CD4-positive, alpha-beta T cell treated with Interleukin-4 for 1 hour (primary cell): Measurements from ENCODE around the gene NT5E.
A peak's percentile ranks its signal among the peaks of the same experiment; 100 is the strongest.
"Not testable (repeated sequence)": the region's sequence is repeated elsewhere in the genome, so short reads cannot be mapped to it uniquely, and the experiment has no call there.

Source experiments
- DNase-seq, 2 donors: peaks; one replicate each; pipeline ENCODE4 v3.0.0-alpha.2; 2020 to 2022

Gene NT5E

DNA sequence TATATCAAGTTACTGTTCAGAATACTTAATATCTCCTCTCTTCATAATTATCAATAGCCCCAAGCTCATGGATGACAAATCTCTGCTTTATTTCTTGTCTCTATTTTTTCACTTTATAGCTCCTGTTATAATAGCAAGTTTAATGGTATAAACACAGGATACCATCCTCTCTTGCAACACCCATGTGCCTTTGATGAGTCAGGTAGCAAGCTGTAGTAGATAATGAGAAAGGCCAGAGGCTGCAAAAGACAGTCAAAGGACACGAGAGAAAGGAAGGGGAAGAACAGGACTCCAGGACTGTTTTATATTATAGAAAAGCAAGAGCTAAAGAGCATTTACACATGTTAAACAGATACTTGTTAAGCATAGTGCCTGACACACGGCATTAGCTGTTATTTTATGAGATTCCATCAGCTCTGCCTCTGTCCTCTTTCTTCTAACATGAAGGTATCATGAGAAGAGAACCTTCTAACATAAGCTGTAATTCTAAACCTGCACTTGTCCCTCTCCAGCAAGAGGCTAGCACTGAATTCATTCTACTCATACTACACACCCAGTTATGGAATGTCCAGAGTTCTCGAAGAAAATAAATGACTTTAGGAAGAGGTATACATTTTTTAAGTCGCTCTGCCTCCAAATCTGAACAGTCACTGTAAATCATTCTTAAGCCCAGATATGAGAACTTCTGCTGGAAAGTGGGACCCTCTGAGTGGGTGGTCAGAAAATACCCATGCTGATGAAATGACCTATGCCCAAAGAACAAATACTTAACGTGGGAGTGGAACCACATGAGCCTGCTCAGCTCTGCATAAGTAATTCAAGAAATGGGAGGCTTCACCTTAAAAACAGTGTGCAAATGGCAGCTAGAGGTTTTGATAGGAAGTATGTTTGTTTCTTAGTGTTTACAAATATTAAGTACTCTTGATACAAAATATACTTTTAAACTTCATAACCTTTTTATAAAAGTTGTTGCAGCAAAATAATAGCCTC is 45.0 kb downstream of the NT5E start:
- DNase-seq: no peak

DNA sequence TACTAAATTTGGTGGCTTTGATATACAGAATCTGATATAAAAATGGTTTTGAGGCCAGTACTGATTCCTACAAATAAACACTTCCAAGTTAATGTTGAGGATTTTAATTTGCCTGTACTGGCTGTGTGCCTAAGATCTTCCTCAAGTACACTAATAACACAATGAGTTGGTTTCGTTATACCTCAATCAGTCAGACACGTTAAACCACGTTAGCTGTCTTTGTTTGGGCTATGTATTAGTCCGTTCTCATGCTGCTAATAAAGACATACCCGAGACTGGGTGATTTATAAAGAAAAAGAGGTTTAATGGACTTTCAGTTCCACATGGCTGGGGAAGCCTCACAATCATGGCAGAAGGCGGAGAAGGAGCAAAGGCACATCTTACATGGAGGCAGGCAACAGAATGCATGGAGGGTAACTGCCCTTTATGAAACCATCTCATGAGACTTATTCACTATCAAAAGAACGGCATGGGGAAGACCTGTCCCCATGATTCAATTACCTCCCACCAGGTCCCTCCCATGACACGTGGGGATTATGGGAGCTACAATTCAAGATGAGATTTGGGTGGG is 46.2 kb downstream of the NT5E start:
- no peak for DNase-seq

DNA sequence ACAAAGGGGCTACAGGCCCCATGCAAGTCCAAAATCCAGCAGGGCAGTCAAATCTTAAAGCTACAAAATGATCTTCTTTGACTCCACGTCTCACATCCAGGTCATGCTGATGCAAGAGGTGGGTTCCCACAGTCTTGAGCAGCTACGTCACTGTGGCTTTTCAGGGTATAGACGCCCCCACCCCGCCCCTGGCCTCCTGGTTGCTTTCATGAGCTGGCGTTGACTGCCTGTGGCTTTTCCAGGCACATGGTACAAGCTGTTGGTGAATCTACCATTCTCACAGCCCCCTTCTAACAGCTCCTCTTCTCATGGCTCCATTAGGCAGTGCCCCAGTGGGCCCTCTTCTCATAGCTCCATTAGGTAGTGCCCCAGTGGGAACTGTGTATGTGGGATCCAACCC is 47.0 kb downstream of the NT5E start:
- no peak for DNase-seq

DNA sequence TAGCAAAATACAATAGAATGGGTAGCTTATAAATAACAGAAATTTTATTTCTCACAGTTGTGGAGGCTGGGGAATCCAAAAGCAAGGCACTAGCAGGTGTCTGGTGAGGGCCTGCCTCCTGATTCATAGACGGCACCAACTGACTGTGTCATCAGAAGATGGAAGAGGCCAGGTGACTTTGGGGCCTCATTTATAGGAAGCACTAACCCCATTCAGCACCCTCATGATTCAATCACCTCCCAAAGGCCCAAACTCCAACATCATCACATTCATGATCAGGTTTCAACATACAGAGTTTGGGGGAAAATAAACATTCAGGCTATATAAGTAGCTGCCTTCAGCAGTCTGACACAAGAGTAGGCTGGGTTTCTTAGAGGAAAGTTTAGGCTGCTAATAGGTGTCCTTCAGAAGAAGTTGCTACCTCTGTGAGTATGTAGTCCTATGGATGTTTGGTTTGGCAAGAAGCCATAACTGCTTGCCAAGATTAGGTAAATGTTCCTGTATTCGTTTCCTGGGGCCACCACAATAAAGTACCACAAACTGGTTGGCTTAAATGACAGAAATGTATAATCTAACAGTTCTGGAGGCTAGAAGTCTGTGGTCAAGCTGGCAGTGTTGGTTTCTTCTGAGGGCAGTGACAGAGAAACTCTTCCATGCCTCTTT is 48.8 kb downstream of the NT5E start:
- DNase-seq: no peak

DNA sequence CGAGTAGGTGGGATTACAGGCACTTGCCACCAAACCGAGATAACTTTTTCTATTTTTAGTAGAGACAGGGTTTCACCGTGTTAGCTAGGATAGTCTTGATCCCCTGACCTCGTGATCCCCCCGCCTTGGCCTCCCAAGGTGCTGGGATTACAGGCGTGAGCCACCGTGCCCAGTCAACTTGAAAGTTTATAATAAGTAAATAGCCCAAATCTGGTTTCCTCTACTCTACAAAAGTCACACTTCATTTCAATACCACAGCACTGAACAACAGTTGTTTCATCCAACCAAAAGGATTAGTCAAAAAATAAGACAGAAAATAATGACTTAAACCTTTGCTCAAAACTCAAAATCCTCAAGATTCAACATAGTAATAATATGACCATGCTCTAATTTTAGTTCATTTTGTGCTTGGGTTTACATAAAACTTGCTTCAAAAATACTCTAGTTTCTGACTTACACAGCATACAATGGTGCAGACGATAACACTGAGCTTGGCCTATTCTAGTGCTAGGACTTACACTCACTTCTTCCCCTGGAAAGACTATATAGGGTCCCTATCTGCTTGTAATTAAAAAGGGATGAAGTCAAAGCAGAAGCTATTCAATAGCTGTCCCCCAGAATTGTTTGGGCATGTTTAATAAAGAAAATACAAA is 56.7 kb downstream of the NT5E start:
- DNase-seq: no peak

DNA sequence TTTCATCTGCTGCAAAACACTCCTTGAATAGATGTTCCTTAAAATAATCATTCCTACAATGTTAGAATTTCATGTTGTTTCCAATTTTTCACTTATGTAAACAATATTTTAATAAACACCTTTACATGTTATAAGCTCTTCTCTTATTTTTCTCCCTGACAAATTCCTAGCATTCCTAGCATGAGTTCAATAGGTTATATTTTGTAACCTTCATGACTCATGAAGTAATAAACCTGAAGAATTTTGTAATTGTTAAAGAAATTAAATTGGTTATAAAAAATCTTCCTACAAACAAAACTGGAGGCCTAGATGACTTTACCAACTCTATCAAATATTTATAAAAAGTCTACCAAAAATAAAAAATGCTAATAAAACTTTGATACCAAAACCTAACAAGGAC is 66.3 kb downstream of the NT5E start:
- DNase-seq: no peak

DNA sequence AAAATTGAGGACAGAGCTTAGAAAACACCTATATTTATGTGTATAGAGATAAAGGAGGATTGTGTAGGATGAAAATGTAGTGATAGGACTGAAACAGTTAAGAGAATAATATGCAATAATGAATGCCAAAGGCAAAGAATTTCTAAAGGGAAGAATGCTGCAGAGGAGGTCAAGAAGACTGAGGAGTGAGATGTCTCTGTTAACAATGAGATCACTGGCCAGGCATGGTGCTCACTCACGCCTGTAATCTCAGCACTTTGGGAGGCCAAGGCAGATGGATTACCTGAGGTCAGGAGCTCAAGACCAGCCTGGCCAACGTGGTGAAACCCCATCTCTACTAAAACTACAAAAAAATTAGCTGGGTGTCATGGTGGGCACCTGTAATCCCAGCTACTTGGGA is 74.4 kb downstream of the NT5E start:
- DNase-seq: not testable (repeated sequence)

DNA sequence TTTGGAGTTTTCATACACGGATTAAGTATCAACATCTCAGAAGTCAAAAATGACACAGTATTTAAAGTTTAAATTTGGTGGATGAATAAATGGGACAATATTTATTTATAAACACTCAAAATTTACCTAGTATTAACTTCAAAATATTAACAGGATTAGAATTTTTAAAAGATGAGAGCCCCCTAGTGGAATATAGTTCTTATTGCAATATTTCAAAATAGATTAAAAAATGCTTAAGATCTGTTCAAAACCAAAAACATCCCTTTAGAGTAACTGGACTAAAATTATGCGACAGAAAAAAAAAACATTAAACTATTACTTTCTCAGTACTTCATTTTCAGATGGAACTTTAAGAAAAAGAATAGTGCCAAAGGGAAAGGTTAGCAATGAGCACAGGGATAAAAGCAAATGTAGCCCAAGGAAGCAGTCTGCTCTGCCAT is 87.2 kb downstream of the NT5E start:
- DNase-seq: peak in 1 of 2 donors; percentile 26

DNA sequence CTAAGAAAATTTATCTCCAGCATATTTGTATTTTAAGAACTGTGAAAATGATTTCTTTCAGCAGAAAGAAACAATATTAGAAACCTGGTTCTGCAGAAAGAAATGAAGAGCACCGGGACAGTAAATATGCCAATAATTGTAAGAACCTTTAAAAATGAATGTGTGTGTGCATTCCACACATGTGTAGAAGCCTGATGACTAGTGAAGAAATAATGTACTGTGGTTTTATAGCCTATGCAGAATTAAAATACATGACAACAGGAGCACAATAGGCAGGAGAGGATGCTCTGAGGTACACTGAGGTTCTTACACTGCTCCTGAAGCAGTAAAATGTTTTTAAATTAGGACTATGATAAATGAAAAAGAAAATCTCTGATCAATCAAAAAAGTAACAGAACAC is 94.9 kb downstream of the NT5E start:
- no peak for DNase-seq
